ENCODE results near the gene P2RY13. TPM values are rescaled to one million over a fixed set of nuclear protein-coding genes. Genes with fewer than 3 reads are reported as not detected.

The P2RY13 gene
- total RNA-seq, 1 experiment from 2014 or later, result not detected

DNA sequence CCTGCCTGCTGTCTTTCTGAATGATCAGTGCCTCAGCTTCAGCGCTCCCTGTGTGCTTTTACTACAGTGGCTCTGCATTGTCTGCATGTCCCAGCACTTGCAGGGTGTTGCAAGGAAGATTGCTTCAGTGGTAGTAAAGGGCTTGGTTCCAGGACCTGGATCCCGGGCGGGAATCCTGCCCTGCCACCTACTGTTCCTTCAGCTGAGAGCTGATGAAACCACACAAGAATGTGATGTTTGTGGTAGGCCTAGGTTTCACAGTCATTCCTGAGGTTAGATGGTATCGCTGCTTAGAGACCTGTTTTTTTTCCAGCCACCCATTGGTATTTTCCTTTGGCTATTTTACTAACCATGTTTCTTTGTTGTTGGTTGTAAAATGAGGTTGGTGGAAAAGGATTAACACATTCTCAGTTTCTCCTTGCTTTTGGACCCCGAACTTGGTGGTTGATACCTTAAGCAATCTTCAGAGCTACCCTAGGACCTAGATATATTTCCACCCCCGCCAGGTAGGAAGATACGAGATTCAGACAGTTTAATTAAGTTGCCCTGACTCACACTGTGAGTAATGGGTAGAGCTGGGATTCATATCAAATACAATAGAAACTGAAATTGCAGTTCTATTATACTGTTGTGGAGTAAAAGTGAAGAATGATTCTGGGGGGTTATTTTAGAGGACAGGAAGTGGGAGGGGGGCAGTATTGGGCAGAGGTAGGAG lies 24.1 kb downstream of the P2RY13 start:
- peaks cover 68% of the 10 kb centered on the region for H3K79me2 ChIP-seq (ENCODE audit: low read length)

DNA sequence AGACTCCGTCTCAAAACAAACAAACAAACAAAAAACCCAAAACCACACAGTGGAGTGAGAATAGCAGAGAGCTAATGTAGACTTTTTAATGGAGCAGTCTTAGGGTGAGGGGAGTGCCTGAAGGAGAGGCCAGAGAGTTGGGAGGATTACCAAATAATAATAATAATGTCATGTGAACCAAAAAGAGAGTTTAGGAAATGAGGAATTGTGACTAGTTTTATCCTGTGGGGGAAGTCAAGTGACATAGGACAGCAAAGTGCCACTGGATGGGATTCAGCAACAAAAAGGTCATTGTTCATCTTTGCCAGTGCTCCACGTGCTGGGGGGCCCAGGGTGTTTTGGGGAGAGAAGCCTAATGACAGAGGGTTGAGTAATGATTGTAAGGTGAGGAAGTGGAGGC lies 25.6 kb downstream of the P2RY13 start:
- H3K9ac ChIP-seq (ENCODE audit: low read length), result peak overlapping the region; percentile 57
- CTCF ChIA-PET, result no interaction called here
- peaks cover 57% of the 10 kb centered on the region for H3K79me2 ChIP-seq (ENCODE audit: low read length)
- H3K27me3 ChIP-seq (ENCODE audit: low read length), result no peaks in the 10 kb centered on the region
- H2AFZ ChIP-seq (ENCODE audit: low read length), result no peak overlapping the region
- H3F3A ChIP-seq (ENCODE audit: low read length, unreplicated experiment), result peaks cover 21% of the 10 kb centered on the region
- H3K9me2 ChIP-seq (replicated peaks; ENCODE audit: low read length), result no peaks in the 10 kb centered on the region
- BruUV-seq (replicated peaks), result no TSS peak
- TF ChIP-seq EZH2 (IDR thresholded peaks at IDR 0.05; ENCODE audit: low read length, unreplicated experiment), result no peak
- TF ChIP-seq, protein P1, sequence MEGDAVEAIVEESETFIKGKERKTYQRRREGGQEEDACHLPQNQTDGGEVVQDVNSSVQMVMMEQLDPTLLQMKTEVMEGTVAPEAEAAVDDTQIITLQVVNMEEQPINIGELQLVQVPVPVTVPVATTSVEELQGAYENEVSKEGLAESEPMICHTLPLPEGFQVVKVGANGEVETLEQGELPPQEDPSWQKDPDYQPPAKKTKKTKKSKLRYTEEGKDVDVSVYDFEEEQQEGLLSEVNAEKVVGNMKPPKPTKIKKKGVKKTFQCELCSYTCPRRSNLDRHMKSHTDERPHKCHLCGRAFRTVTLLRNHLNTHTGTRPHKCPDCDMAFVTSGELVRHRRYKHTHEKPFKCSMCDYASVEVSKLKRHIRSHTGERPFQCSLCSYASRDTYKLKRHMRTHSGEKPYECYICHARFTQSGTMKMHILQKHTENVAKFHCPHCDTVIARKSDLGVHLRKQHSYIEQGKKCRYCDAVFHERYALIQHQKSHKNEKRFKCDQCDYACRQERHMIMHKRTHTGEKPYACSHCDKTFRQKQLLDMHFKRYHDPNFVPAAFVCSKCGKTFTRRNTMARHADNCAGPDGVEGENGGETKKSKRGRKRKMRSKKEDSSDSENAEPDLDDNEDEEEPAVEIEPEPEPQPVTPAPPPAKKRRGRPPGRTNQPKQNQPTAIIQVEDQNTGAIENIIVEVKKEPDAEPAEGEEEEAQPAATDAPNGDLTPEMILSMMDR (conservative IDR thresholded peaks at IDR 0.05; ENCODE audit: low read depth, low read length), result no peak
- TF ChIP-seq EZH2phosphoT487 (IDR thresholded peaks at IDR 0.05; ENCODE audit: borderline replicate concordance, low read length), result no peak
- H3K27ac ChIP-seq (ENCODE audit: low read length), result peak overlapping the region; percentile 95
- intact Hi-C loops (cut with micrococcal nuclease), result loop anchor here (2.0 kb wide), 1 partner anchor 121 kb away; no protein-coding TSS in a partner anchor
- no peak overlapping the region for H3K4me3 ChIP-seq (ENCODE audit: low read length)
- H3K9me3 ChIP-seq (ENCODE audit: low read length), result no peaks in the 10 kb centered on the region
- DNase-seq (peak; percentile 45), ATAC-seq (no peak)
- H4K20me1 ChIP-seq (ENCODE audit: low read length), result no peaks in the 10 kb centered on the region
- H3K36me3 ChIP-seq (ENCODE audit: low read depth, low read length), result peaks cover 13% of the 10 kb centered on the region
- H3K4me1 ChIP-seq (ENCODE audit: insufficient read depth, low read length), result peaks cover 72% of the 10 kb centered on the region
- POLR2A ChIA-PET (ENCODE audit: unreplicated experiment), result no interaction called here
- H3K4me2 ChIP-seq (ENCODE audit: low read length), result peak overlapping the region; percentile 85

More for the DNA sequence above, 24.1 kb downstream of the P2RY13 start:
- POLR2A ChIA-PET (ENCODE audit: unreplicated experiment), result interaction anchor here (0.5 to 1.3 kb wide), 5 partner anchors 11 to 854 kb away, joined by 3 to 10 read pairs (median 3); partner anchors contain the start of gene GPR87
- Histone ChIP-seq H3F3A (ENCODE audit: low read length, unreplicated experiment) (peaks cover 21% of the 10 kb centered on the region), H3K4me2 (ENCODE audit: low read length) (peak overlapping the region; percentile 85), H3K9me2 (replicated peaks; ENCODE audit: low read length) (no peaks in the 10 kb centered on the region), H3K9me3 (ENCODE audit: low read length) (no peaks in the 10 kb centered on the region), H3K4me3 (ENCODE audit: low read length) (peak overlapping the region; percentile 62), H3K9ac (ENCODE audit: low read length) (peak overlapping the region; percentile 57), H3K36me3 (ENCODE audit: low read depth, low read length) (peaks cover 7% of the 10 kb centered on the region; the same call in 1 of the 2 replicates), H2AFZ (ENCODE audit: low read length) (peak overlapping the region; percentile 64), H4K20me1 (ENCODE audit: low read length) (no peaks in the 10 kb centered on the region), H3K27me3 (ENCODE audit: low read length) (no peaks in the 10 kb centered on the region), H3K27ac (ENCODE audit: low read length) (peak overlapping the region; percentile 95), H3K4me1 (ENCODE audit: insufficient read depth, low read length) (peaks cover 84% of the 10 kb centered on the region)
- ATAC-seq, result peak; percentile 79
- DNase-seq, result peak; percentile 98
- CTCF ChIA-PET, result interaction anchor here (0.5 to 1.3 kb wide), 5 partner anchors 11 to 129 kb away, joined by 3 to 16 read pairs (median 3); no protein-coding TSS in a partner anchor
- no TSS peak for BruUV-seq (replicated peaks)
- TF ChIP-seq EZH2 (IDR thresholded peaks at IDR 0.05; ENCODE audit: low read length, unreplicated experiment) (no peak), EZH2phosphoT487 (IDR thresholded peaks at IDR 0.05; ENCODE audit: borderline replicate concordance, low read length) (no peak)
- TF ChIP-seq, protein P1 (conservative IDR thresholded peaks at IDR 0.05; ENCODE audit: low read depth, low read length), result peak; percentile 43
- intact Hi-C loops (cut with micrococcal nuclease), result loop anchor here (1.0 to 2.0 kb wide), 5 partner anchors 11 to 129 kb away; partner anchors contain the start of gene GPR87

All from PC-3 (cell line).